GM12875 (cell line): ENCODE measurements around the gene PDE9A.

ENCODE experiments used
- H3K4me3 ChIP-seq: one replicate; pipeline ENCODE4 v1.5.1; 2011; ENCODE audit warnings: low read depth, low read length, control low read depth
- CTCF ChIP-seq: IDR thresholded peaks from 2 replicates; pipeline ENCODE4 v1.5.1; 2011; ENCODE audit warnings: low read depth, mild to moderate bottlenecking, control low read depth, inconsistent platforms, low read length, moderate library complexity, borderline replicate concordance; ENCODE audit not compliant: insufficient read depth

PDE9A gene

GRCh38 chr21:42781971-42782722, 128.7 kb downstream of the PDE9A start:
- H3K4me3 ChIP-seq, result no peak overlapping the region
- TF ChIP-seq CTCF, result no peak

GRCh38 chr21:42782723-42783242, 129.4 kb downstream of the PDE9A start:
- H3K4me3 ChIP-seq, result no peak overlapping the region
- no peak for TF ChIP-seq CTCF

GRCh38 chr21:42784276-42784675, 130.9 kb downstream of the PDE9A start:
- no peak overlapping the region for H3K4me3 ChIP-seq
- no peak for TF ChIP-seq CTCF

GRCh38 chr21:42784896-42785451, 131.6 kb downstream of the PDE9A start:
- no peak overlapping the region for H3K4me3 ChIP-seq

GRCh38 chr21:42785666-42786427, 132.4 kb downstream of the PDE9A start:
- no peak overlapping the region for H3K4me3 ChIP-seq
- TF ChIP-seq CTCF, result no peak

More at GRCh38 chr21:42784896-42785451, 131.6 kb downstream of the PDE9A start:
- TF ChIP-seq CTCF, result no peak

GRCh38 chr21:42786884-42787283, 133.5 kb downstream of the PDE9A start:
- no peak overlapping the region for H3K4me3 ChIP-seq

More at GRCh38 chr21:42786884-42787283, 133.5 kb downstream of the PDE9A start:
- TF ChIP-seq CTCF, result no peak
